SW480 (cell line): ENCODE data around the gene TARBP2.
A peak's percentile ranks its signal among the peaks of the same experiment; 100 is the strongest.

Experiments
- DNase-seq: peaks from one replicate; pipeline ENCODE4 v3.0.0-alpha.2; 2016; ENCODE audit warnings: low spot score

TARBP2 gene, protein sequence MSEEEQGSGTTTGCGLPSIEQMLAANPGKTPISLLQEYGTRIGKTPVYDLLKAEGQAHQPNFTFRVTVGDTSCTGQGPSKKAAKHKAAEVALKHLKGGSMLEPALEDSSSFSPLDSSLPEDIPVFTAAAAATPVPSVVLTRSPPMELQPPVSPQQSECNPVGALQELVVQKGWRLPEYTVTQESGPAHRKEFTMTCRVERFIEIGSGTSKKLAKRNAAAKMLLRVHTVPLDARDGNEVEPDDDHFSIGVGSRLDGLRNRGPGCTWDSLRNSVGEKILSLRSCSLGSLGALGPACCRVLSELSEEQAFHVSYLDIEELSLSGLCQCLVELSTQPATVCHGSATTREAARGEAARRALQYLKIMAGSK

DNA sequence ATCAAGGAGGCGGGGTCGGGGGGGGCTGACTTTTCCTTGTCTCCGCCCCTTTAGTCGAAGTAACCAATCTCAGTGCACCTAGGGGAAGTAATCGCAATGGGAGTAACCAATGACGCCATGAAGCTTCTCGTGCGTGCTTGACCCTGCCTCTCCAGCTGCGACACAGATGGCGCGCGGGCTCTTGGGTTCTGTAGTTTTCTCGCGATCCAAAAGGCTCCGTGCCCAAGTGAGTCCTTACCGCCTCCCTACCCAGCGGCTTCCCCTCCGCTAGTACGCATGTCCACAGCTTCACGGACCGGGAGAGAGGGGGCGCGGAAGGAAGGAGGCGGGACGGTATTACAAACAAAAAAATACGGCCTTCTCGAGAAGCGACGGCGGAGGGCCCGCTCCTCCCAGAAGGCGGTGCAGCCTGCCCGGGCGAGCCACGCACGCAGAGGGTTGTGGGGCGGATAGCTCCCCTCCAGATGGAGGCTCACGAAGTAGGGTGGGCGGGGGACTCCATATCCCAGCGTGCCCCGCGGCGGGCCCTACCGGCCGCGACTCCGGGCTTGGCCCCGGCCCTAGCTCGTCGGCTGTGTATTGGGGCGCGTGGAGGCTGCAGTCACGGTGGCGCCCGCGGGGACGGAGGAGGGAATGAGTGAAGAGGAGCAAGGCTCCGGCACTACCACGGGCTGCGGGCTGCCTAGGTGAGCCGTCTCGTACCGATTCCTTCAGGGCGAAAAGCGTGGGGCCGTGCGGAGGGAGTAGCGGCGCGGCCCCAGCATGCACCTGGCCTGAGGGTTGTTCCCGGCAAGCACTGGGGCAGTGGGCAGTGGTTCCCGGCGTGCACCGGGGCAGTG is at the start of gene TARBP2:
Gene TARBP2 (plus strand): TSS at position 508 of the 839 bp plus-strand sequence. CDS start 126 bp downstream, at position 634.
- peak; percentile 100 for DNase-seq

DNA sequence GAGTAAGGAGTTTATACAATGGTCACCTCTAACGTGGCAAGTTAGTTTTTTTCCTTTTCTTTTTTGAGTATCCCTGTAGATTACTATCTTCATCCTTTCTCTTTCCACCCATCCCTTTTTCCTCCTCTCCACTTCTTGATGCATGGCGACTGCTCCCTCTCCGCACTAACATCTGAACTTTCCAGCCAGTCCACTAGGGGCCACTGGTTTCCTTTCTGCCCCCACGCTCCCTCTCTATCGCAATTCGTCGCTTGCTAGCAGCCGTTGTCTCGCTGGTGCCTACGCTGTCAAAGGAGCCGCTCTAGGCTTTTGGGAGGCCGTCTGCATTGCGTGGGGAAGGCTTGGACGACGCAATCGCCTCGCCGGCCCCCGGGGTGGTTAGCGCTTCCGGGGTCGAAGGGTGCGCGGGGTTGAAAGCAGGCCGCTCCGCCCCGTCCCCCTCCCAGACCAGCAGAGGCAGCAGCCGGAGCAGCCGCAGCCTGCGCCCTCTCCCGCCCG is 49.4 kb upstream of the TARBP2 start, which contains the start of gene PCBP2:
Gene PCBP2 (plus strand): TSS at position 442 of the 498 bp plus-strand sequence. CDS start 2,699 bp downstream, outside the sequence.
- peak; percentile 99 for DNase-seq

DNA sequence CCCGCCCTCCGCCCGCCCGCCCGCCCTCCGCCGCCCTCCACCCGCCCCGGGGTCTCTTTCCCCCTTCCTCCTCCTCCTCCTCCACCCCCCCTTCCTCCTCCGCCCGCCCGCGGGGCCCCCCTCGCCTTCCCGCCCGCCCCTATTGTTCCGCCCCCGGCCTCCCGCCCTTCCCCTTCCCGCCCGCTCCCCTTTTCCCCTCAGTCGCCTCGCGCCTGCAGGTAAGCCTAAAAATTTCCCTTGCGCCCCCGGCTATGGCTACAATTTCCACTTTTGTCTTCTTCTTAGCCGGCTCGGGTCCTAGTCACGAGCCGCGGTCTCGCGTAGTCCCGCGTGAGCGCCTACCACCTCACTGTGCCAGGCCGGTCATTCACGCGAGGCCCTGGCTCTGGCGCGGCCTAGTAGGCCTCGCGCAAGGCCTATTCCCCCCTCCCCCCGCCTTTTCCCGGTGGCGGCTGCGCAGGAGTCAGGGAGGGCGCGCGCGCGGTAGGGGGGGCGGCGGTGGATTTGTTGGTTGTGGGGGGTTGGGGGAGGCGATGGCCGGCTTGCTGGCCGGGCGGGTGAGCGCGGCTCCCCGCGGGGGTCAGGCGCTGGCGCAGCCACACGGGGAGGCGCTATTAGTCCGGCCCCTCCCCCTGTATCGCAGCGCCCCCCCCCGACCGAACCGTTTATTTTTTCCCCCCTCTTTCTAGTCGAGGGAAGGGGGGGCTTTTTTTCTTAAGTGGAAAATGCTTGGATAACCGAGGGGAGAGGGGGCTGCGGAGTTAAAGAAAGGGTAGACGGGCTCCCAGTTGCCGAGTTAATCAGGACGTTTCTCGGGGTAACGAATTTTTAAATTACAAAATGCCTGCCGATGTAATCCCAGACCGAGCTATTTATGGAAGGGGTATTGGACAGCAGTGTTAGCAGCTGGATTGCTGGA is 48.7 kb upstream of the TARBP2 start:
- peak; percentile 76 for DNase-seq

DNA sequence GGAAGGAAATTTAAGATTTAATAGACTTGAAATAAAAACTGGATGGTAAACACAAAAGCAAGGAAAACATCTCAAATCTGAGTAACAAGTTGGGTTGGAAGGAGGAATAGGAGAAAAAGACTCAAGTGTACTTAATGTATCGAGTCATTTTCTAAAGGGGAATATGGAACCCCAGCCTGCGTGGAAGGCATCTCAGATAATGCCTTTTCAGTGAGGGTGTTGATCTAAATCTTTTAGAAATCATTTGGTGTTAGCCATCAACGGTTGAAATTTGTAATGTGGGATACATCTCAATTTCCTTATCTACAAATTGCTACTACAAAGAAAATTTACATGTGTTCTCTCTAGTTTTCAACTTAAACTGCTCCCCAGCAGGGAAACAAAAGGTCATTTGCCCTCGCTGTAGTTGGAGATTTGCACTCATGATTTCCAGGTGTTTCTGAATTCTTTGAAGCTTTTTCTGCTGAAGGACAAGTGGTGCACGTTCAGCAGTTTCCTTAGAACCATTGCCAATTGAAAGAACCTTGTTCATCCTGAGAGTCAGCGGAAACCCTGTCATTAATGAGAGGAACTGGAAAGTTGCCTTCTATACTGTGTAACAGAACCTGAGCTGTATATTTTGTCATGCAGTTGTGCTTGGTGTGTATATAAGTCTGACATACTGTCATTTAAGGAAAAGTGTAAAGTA is 47.0 kb upstream of the TARBP2 start:
- no peak for DNase-seq

DNA sequence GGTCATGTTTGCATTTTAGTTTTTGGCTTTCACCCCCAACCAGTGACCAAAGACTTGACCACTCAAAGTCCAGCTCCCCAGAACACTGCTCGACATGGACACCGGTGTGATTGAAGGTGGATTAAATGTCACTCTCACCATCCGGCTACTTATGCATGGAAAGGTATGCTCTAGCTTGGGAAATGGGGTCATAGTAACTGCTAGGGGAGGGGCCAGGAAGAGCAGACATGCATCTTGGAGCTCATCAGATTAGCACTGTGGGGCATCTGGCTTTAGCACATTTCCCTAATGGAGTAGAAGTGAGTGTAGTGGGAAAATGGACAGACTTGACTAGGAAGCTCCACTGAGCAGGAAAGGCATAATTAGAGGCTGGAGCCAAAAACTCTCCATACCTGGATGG is 46.4 kb upstream of the TARBP2 start:
- DNase-seq: no peak

DNA sequence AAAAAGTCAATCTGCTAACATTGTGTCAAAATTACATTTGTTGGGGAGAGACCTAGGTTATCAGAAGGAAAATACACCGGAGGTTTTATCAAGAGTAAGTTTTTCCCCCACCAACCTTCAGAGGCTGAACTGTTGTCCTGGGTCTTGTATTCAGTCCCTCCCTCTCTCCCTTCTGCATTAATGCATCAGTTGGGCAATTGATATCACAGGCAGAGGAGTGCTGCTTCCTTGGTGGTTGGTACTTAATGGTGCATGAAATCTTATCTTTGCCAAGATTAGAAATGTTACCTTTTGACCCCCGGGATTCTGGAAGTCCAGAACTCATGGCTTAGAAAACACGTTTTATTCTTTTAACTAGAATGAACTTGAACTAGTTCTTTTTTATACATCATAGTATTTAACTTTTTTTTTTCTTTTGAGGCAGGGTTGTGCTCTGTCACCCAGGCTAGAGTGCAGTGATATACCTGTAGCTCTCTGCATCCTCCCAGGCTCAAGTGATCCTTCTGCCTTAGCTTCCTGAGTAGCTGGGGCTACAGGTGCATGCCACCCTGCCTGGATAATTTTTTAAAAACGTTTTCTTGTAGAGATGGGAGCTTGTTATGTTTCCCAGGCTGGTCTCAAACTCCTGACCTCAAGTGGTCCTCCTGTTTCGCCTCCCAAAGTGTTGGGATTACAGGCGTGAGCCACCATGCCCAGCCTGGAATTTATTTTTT is 44.3 kb upstream of the TARBP2 start:
- DNase-seq: no peak

DNA sequence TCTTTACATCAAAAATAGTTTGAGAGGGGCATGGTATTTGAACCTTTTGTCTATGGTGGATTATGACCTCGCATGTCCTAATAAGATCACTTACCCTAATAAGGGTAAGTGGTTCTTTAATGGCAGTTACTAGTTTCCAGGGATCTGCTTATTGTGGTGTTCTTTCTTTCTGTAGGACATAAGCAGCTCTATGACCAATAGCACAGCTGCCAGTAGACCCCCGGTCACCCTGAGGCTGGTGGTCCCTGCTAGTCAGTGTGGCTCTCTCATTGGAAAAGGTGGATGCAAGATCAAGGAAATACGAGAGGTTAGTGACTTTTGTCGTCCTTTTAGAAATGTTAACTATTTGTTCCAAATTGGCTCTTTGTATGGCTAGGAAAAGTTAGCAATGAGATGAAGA is 42.0 kb upstream of the TARBP2 start:
- no peak for DNase-seq

DNA sequence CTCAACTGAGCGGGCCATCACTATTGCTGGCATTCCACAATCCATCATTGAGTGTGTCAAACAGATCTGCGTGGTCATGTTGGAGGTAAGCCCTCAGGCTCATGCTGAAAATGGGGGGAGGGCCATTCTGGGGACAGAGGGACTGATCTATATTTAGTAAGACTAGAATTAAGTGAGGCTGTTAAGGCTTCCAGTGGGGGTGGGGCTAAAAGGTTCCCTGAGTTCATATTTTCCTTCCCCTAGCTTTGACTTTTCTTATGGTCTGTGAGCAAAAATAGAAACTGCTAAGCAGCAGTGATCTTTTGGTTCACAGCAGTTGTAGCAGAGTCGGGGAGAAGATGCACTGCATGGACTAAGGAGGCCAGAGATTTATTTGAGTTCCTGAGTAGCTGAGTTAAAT is 40.0 kb upstream of the TARBP2 start:
- no peak for DNase-seq

DNA sequence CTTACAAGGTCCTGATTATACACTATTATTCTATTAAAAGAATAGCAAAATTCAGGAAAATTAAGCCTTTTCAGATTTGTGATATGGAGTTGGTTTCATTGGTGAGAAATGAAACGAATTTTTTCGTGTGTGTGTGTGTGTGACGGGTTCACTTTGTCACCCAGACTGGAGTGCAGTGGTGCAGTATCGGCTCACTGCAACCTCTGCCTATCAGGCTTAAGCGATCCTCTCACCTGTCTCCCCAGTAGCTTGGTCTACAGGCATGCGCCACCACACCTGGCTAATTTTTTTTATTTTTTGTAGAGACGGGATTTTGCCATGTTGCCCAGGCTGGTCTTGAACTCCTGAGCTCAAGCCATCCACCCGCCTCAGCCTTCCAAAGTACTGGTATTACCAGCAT is 39.5 kb upstream of the TARBP2 start:
- DNase-seq: no peak

DNA sequence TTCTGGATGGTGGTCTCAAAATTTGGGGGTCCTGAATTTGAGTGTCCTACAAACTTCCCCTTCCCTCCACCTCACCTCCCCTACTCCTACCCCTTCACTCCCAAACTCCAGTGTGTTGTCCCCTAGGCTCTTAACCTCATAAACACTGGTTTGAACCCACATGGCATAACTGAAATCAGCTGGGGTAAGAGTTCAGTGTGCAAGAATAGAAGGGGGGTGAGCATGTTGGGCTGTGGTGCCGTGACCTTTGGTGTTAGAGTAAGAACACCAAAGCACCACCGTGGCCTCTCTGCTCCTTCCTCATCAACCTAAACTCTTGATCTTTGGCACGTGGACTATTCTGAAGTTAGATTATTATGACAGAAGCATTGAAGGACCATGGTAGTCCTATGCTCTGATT is 38.1 kb upstream of the TARBP2 start:
- DNase-seq: no peak

DNA sequence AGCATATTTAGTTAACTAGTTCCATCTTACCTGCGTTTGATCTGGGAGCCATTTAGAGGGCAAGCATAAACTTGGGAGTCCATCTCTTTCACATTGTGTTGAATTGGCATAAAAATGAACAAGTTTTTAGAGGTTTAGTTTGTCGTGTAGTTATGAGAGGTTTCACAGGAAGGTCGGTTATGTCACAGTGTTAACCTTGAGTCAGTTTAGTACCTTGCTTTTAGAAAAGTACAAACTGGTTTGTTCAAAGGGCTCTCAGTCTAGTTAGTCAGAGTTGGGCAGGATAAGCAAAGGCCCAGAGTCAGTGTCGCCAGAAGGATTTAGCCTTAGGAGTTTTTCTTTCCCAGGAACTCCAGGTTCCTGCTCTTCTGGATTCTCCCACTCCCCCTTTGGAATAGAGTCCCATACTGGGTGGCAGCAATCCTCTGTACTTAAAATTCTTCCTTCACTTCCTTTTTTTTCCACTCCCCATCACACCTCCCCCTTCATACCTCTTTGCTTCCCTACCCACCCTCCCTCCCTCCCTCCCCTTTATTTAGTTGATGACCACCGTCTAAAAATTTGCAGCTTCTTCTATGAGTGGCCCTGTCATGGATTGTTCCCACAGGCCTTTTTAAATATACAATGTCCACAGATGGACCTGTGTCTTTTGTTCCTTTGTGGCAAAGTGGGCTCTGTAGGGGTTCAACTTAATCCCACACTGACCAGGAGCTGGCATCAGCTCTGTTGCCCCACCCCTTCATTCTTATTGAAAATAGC is 37.1 kb upstream of the TARBP2 start:
- DNase-seq: no peak

DNA sequence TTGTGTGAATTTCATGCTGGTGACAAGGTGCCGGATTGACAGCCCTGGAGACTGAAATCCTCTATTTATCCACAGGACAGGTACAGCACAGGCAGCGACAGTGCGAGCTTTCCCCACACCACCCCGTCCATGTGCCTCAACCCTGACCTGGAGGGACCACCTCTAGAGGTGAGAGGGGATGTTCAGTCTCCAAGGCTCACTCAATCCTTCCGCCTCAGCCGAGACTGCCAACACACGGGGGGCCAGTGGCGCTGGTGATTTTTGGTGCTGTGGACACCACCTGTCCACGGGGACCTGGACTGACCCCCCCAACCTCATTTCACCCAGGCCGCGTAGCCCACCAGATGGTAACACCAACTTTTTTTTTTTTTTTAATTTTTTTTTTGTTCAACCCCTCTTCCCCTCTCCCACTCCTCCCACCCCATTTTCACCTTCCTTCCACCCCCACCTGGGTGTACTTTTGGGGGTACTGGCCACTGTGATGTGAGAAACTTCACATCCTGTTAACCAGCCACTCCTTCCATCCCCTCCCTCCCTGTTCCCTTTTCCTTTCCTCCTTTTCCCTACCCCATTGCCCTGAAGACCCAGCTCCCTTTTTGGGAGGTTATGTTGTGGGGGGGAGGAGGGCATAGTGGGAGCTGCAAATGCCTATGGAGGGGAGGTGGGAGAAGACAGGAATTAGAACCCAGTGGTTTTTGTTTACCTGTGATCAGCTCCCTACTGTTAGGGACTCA is 36.2 kb upstream of the TARBP2 start:
- DNase-seq: no peak

DNA sequence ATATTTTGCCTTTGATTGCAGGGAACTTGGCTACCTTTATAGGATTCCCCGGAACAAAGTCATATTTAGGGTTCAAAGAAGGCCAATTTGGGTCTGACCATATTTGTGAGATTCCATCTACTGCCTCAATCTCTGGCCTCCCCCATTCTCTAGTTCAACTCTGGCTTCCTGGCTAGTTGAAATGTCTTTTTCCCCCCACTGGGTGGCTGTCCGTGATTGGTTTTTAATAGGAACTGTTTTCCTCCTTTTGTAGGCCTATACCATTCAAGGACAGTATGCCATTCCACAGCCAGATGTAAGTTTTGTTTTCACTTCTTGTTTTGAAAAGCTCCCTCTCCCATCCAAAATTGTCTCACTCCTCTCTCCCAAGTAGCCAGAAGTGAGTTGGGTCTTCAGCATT is 35.4 kb upstream of the TARBP2 start:
- no peak for DNase-seq

DNA sequence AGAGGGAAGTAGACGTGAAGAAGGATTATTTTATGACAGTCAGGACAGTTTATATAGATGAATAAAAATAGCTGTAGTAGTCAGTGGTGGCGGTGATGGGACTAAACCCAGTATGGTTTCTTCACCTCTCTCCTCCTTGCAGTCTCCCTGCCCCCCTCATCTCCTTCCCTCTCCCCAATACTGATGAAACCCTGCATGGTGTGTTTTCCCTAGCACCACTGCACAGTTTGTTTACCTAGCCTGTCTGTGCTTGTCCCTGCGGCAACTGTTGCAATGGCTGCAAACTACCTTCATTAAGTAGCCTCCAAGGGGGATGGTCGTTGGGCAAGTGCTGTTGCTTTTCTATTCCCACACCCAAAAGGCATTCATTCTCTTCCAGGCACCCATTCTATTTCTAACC is 34.4 kb upstream of the TARBP2 start:
- no peak for DNase-seq

DNA sequence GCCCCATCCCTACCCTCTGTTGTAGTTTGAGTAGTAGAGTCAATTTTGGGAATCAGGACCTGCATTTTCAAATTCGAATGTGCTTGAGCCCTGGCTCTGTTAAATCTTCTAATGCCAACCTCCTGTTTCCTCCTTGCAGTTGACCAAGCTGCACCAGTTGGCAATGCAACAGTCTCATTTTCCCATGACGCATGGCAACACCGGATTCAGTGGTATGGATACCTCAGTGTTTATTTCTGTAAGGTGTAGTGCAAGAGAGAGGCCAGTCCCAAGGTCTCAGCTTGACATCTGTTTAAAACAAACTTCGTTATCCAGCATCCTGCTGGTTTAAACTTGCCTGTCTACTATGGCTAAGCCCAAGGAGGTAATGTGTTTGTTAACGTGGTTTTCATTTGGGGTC is 34.0 kb upstream of the TARBP2 start:
- no peak for DNase-seq

DNA sequence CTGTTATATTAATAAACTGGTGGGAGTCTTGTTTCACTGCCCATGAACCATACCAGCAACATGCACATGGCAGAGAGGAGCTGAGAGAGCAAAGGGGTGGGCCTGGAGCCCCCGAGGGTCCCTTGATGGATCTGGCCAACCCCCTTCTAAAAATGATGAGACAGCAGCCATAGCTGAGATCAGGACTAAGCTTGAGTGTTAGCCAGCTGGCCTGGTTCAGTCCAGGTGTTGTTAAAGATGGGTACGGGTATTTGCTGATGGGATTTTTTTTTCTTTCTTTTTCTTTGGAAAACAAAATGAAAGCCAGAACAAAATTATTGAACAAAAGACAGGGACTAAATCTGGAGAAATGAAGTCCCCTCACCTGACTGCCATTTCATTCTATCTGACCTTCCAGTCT is 33.2 kb upstream of the TARBP2 start:
- no peak for DNase-seq

DNA sequence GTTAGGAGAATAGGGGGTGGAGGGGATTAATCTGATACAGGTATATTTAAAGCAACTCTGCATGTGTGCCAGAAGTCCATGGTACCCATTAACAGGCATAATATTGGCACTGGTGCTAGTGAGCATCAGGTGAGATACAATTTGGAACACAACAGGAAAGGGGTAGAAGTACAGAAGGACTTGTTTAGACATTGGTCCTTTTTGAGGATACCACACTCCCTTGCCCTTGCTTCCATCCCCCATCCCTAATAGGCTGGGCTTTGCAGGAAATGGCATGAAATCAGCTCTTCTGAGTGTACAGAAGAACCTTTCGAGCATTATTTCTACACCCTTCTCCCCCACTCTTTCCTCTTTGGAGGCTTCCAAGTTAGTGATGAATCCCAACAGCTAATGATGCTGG is 32.8 kb upstream of the TARBP2 start:
- no peak for DNase-seq

DNA sequence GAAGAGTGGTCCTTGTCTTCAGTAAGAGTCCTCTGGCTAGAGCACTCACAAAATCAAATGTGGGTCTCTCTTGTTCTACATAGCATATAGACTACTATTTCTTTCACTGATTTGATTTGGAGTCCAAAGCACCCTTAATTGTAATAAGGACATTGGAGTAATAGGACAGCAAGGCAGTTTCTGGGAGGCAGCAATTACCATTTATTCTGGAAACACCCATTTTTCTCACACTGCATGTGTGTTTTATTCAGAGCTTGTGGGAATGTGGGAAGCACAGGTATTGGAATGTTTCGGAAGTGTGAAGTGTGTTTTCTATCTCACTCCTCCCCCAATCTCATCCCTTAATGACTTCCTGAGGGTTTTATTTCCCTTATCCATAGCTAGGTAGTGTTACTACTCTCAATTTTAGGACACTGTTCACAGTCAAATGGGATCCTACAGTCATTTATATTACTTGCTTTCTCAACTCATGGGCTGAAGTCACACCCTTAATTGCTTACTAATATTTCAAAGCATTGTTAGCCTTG is 29.0 kb upstream of the TARBP2 start:
- DNase-seq: no peak

DNA sequence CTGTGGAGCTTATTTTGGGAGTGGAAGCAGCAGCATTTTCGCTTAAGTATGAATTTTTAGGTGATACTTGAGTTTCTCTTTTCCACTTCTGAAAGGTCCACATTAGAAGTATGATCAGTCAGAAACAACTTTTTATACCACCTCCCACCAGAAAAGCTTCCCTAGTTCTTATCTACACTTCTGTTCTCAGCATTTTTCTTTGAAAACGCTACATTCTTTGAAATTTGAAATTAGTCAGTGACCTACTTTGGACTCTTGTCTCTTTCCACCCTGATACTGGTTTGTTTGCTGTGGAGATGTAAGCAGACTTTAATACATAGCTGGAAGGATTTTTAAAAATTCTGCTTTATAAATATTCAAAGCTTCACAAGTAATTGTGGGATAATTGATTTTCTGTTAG is 27.0 kb upstream of the TARBP2 start:
- DNase-seq: no peak
